ENCODE results near the gene PHF23.

PHF23 gene

GRCh38 chr17:7239091-7240027, at the start of gene PHF23:
TSS of gene PHF23 (minus strand) at chr17:7239457. CDS start at chr17:7239279, 178 bp downstream.
- DNase-seq (ENCODE audit: low spot score) = peak; percentile 95

GRCh38 chr17:7285679-7286078, 46.4 kb upstream of the PHF23 start:
- no peak for DNase-seq (ENCODE audit: low spot score)

- no peak for DNase-seq (ENCODE audit: low spot score)
Measured at GRCh38 chr17:7284911-7285310, 45.7 kb upstream of the PHF23 start.

GRCh38 chr17:7283471-7284216, 44.4 kb upstream of the PHF23 start:
- DNase-seq (ENCODE audit: low spot score) = no peak

GRCh38 chr17:7282752-7283321, 43.6 kb upstream of the PHF23 start:
- no peak for DNase-seq (ENCODE audit: low spot score)

- DNase-seq (ENCODE audit: low spot score) = no peak
Measured at GRCh38 chr17:7281953-7282751, 42.9 kb upstream of the PHF23 start.

GRCh38 chr17:7281074-7281952, 42.1 kb upstream of the PHF23 start, which contains the start of gene SLC2A4:
TSS of gene SLC2A4 (plus strand) at chr17:7281718. CDS start at chr17:7281935, 217 bp downstream.
- peak; percentile 98 for DNase-seq (ENCODE audit: low spot score)

- DNase-seq (ENCODE audit: low spot score) = peak; percentile 73
Measured at GRCh38 chr17:7280519-7281073, 41.3 kb upstream of the PHF23 start.

- DNase-seq (ENCODE audit: low spot score) = no peak
Measured at GRCh38 chr17:7279448-7279847, 40.2 kb upstream of the PHF23 start.

- DNase-seq (ENCODE audit: low spot score) = no peak
Measured at GRCh38 chr17:7266784-7267183, 27.5 kb upstream of the PHF23 start.

- no peak for DNase-seq (ENCODE audit: low spot score)
Measured at GRCh38 chr17:7263801-7264078, 24.5 kb upstream of the PHF23 start.

- no peak for DNase-seq (ENCODE audit: low spot score)
Measured at GRCh38 chr17:7262935-7263800, 23.9 kb upstream of the PHF23 start.

GRCh38 chr17:7262192-7262934, 23.1 kb upstream of the PHF23 start, which contains the start of gene CLDN7:
TSS of gene CLDN7 (minus strand) at chr17:7262478. CDS start at chr17:7262043, 435 bp downstream.
- no peak for DNase-seq (ENCODE audit: low spot score)

GRCh38 chr17:7261379-7262191, 22.3 kb upstream of the PHF23 start:
- no peak for DNase-seq (ENCODE audit: low spot score)

- DNase-seq (ENCODE audit: low spot score) = no peak
Measured at GRCh38 chr17:7260651-7261378, 21.6 kb upstream of the PHF23 start.

- no peak for DNase-seq (ENCODE audit: low spot score)
Measured at GRCh38 chr17:7260151-7260550, 20.9 kb upstream of the PHF23 start.

- no peak for DNase-seq (ENCODE audit: low spot score)
Measured at GRCh38 chr17:7259555-7259889, 20.3 kb upstream of the PHF23 start.
